GM13977 (cell line): Measurements from ENCODE around the gene ATP2A1.
"Not testable (repeated sequence)": the region's sequence is repeated elsewhere in the genome, so short reads cannot be mapped to it uniquely, and the experiment has no call there.

Experiments used
- DNase-seq: peaks from one replicate; pipeline ENCODE4 v3.0.0; 2012; ENCODE audit warnings: low spot score
- in situ Hi-C: fragments of 300-500 bp; cut with MboI; formaldehyde crosslinking; loops from one replicate; pipeline ENCODE4 v1.12.0; 2022; ENCODE audit warnings: low sequenced_read_pairs, low pct_unique_long_range_greater_than_20kb, mixed read lengths, inconsistent platforms; ENCODE audit not compliant: unreplicated experiment
- TF ChIP-seq, protein P1 (sequence below): IDR thresholded peaks from 2 replicates; pipeline ENCODE4 v1.5.1; 2012; ENCODE audit warnings: mild to moderate bottlenecking, control low read depth; ENCODE audit not compliant: insufficient read depth; ENCODE audit errors: extremely low read depth, missing control alignments

ATP2A1 gene

DNA sequence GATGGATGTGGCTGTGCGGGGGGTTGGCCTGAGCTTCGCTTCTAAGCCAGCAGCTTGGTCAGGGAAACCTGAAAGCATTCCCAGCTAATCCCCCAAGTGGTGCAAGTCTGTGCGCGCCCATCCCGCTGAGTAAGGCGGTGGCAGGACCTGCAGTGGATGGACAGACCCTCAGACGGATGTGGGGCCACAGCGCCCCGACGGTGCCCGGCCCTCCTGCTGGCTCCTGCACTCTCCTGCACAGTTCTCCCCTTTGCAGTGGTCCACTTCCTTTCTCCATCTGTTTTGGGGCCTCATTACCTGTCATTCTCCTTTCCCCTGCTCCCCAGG, 2.3 kb downstream of the ATP2A1 start:
- in situ Hi-C loops = no loop called here
- DNase-seq = no peak
- TF ChIP-seq, protein P1, sequence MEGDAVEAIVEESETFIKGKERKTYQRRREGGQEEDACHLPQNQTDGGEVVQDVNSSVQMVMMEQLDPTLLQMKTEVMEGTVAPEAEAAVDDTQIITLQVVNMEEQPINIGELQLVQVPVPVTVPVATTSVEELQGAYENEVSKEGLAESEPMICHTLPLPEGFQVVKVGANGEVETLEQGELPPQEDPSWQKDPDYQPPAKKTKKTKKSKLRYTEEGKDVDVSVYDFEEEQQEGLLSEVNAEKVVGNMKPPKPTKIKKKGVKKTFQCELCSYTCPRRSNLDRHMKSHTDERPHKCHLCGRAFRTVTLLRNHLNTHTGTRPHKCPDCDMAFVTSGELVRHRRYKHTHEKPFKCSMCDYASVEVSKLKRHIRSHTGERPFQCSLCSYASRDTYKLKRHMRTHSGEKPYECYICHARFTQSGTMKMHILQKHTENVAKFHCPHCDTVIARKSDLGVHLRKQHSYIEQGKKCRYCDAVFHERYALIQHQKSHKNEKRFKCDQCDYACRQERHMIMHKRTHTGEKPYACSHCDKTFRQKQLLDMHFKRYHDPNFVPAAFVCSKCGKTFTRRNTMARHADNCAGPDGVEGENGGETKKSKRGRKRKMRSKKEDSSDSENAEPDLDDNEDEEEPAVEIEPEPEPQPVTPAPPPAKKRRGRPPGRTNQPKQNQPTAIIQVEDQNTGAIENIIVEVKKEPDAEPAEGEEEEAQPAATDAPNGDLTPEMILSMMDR = no peak

DNA sequence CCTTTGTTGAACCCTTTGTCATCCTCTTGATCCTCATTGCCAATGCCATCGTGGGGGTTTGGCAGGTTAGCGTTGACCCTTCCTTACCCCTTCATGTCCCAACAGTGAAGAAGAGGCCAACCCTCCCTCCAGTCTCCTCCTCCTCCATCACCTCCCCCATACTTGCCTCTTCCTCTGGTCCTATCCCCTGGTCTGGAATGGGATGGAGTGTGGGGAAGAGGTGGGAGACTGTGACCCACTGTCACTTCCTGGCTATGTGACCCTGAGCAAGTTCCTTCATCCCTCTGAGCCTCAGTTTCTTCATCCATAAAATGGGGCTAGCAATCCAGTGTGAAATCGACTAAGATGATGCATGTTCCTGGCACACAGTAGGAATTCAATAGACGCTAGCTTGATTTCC, 2.7 kb downstream of the ATP2A1 start:
- no peak for DNase-seq
- in situ Hi-C loops = no loop called here
- TF ChIP-seq, protein P1 = no peak

DNA sequence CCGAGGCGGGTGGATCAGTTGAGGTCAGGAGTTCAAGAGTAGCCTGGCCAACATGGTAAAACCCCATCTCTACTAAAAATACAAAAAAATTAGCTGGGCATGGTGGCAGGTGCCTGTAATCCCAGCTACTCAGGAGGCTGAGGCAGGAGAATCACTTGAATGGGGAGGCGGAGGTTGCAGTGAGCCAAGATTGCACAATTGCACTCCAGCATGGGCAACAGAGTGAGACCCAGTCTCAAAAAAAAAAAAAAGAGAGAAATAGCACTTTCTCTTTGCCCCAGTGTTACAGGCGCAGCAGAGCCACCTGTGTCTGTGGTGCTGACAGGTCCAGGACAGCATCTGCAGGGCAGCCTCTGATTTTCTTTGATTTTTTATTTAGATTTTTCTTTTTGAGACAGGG, 3.3 kb downstream of the ATP2A1 start:
- DNase-seq, in situ Hi-C loops: not testable (repeated sequence)

DNA sequence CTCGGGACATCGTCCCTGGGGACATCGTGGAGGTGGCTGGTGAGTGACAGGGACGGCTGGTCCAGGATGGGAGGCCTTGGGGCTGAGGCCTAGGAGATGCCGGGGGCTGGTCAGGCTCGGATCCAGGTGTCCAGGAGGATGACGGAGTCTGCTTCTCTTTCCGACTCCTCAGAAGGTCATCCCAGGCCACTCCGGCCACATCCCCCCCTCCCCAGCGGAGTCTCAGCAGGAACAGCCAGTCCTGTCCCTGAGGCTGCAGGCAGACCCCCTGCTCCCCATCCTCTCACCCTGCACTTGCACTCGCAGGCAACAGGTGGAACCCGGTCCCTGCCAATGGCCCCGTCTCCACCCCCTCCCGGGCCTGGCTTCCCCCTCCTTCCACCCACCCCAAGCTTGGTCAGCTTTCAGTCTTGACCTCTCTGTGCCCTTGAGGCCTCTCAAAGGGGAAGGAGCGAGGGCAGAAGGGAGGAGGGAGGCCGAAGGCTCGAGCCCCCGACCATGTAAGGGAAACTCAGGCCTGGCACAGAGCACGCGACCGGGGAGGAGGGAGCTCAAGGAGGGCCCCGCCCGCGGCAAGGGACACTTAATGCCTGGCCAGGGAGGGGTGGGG, 4.4 kb downstream of the ATP2A1 start:
- in situ Hi-C loops = no loop called here
- no peak for DNase-seq
- TF ChIP-seq, protein P1 = no peak

DNA sequence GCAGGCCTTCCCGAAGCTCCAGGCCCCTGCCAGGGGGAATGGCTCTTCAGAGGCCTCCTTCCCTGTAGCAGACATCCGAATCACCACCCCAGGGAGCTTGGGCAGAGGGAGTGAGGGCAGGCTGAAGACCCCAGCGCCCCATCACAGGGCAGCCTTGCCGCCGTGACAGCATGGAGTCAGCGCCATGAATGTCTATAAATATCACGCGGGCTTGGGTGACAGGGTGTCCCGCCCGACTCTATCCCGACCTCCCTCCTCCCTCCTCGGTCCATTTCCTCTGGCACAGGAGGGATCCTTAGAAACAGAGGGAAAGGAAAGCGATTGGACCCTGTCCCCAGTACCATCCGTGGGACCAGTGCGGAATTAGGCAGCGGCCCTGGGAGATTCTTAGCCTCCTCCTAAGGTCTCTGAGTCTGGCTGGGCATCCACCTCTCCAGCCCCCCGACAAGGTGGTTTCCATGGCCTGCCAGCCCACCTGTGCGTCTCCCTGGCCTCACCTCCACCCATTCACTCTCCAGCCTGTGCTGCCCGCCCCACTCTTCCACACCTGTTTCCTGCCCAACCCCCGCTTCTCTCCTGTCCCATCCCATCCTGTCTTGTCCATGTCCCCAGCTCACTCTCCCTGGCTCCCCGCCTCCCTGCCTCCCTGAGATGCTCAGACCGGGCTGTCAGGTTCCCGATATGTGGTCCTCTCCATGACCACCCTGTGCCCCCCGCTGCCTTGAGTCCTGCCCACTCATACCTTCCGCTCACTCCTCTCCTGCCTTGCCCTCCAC, 5.1 kb downstream of the ATP2A1 start:
- TF ChIP-seq, protein P1 = no peak
- no peak for DNase-seq
- in situ Hi-C loops = no loop called here

DNA sequence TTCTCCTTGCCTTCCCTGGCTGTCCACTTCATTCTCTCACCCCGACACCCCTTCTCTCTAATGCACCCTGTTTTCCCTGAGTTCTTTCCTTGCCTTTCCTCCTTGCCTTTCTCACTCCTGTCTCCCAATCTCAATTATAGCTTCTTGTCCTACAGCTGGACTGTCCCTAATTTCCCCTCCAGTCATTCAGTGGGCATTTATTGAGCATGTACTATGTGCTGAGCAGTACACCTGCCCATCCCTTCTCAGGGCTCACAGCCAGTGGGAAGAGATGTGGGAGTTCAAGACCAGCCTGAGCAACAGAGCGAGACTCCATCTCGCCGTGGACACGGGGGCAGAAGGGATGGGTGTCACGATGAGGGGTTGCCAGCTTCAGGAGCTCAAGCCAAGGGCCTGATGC, 5.8 kb downstream of the ATP2A1 start:
- in situ Hi-C loops = no loop called here
- no peak for DNase-seq
- TF ChIP-seq, protein P1 = no peak

DNA sequence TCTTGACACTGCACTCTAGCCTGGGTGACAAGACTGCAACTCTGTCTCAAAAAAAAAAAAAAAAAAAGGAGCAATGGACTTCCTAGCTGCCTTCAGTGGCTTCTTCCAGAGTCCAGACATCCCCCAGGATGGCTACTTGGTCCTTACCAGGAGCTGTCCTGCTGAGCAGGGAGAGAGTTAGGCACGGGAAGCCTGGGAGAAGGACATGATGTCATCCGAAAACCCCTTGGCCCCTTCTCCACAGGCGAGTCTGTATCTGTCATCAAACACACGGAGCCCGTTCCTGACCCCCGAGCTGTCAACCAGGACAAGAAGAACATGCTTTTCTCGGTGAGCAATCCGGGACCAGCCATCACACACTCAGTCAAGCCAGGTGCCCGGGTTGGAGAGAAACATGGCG, 8.7 kb downstream of the ATP2A1 start:
- TF ChIP-seq, protein P1 = no peak
- no peak for DNase-seq
- in situ Hi-C loops = no loop called here

DNA sequence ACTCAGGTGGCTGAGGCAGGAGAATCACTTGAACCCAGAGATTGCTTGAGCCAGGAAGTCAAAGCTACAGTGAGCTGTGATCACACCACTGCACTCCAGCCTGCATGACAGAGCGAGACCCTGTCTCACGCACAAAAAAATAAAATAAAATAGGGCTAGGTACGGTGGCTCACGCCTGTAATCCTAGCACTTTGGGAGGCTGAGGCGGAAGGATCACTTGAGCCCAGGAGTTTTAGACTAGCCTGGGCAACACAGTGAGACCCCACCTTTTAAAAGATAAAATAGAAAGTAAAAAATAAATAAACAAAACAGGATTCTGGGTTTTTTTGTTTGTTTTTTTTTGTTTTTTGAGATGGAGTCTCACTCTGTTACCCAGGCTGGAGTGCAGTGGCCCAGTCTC, 12.1 kb downstream of the ATP2A1 start:
- DNase-seq, in situ Hi-C loops: not testable (repeated sequence)
